ENCODE data around the gene TMEM120B. TPM values are rescaled to one million over a fixed set of nuclear protein-coding genes. Genes with fewer than 3 reads are reported as not detected.

The TMEM120B gene
- total RNA-seq, 2 experiments from 2014 or later, result 12.4 to 21.5 TPM

DNA sequence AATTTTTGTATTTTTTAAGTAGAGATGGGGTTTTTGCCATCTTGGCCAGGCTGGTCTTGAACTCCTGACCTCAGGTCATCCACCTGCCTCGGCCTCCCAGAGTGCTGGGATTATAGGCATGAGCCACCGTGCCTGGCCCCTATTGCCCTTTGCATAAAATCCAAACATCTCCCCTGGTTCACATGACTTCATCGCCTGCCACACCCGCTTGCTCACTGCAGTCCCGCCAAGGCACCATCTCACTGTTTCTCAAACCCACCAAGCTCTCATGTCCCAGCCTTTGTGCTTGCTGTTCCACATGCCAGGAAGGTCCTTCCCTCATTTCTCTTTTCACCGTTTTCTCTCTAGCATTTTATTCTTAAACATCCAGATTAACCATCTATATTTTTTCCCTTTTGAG lies 71.2 kb downstream of the TMEM120B start:
- DNase-seq (ENCODE audit: low spot score), result no peak
- BruUV-seq (replicated peaks), result no TSS peak
- no peaks in the 10 kb centered on the region for H3K79me2 ChIP-seq (ENCODE audit: insufficient read depth, low read depth, low read length)
- no peaks in the 10 kb centered on the region for H3K9me3 ChIP-seq (ENCODE audit: low read length)
- H2AFZ ChIP-seq (ENCODE audit: low read length), result no peak overlapping the region
- POLR2A ChIA-PET, result interaction anchor here (1.2 kb wide), 1 partner anchor 9 kb away, joined by 3 read pairs; no protein-coding TSS in a partner anchor
- no peak overlapping the region for H3K4me3 ChIP-seq (ENCODE audit: low read depth, low read length, poor library complexity, severe bottlenecking)
- CTCF ChIA-PET (ENCODE audit: unreplicated experiment), result no interaction called here
- H3K4me1 ChIP-seq (ENCODE audit: insufficient read depth, low read length, poor library complexity, severe bottlenecking), result peaks cover 46% of the 10 kb centered on the region
- H3K36me3 ChIP-seq (ENCODE audit: insufficient read depth, low read length), result peaks cover 14% of the 10 kb centered on the region; the same call in 1 of the 2 replicates
- no peaks in the 10 kb centered on the region for H4K20me1 ChIP-seq (ENCODE audit: insufficient read depth, low read length)
- H3K9me2 ChIP-seq (ENCODE audit: insufficient read depth, low read length), result no peaks in the 10 kb centered on the region
- TF ChIP-seq EZH2phosphoT487 (IDR thresholded peaks at IDR 0.05; ENCODE audit: borderline replicate concordance, low read depth, low read length), result no peak
- TF ChIP-seq, protein P1, sequence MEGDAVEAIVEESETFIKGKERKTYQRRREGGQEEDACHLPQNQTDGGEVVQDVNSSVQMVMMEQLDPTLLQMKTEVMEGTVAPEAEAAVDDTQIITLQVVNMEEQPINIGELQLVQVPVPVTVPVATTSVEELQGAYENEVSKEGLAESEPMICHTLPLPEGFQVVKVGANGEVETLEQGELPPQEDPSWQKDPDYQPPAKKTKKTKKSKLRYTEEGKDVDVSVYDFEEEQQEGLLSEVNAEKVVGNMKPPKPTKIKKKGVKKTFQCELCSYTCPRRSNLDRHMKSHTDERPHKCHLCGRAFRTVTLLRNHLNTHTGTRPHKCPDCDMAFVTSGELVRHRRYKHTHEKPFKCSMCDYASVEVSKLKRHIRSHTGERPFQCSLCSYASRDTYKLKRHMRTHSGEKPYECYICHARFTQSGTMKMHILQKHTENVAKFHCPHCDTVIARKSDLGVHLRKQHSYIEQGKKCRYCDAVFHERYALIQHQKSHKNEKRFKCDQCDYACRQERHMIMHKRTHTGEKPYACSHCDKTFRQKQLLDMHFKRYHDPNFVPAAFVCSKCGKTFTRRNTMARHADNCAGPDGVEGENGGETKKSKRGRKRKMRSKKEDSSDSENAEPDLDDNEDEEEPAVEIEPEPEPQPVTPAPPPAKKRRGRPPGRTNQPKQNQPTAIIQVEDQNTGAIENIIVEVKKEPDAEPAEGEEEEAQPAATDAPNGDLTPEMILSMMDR (conservative IDR thresholded peaks at IDR 0.05; ENCODE audit: low read length), result no peak
- H3K27ac ChIP-seq (ENCODE audit: low read depth, low read length, poor library complexity, severe bottlenecking), result no peak overlapping the region
- no peak overlapping the region for H3K4me2 ChIP-seq (ENCODE audit: low read length)
- intact Hi-C loops (cut with micrococcal nuclease; ENCODE audit: unreplicated experiment), result no loop called here

DNA sequence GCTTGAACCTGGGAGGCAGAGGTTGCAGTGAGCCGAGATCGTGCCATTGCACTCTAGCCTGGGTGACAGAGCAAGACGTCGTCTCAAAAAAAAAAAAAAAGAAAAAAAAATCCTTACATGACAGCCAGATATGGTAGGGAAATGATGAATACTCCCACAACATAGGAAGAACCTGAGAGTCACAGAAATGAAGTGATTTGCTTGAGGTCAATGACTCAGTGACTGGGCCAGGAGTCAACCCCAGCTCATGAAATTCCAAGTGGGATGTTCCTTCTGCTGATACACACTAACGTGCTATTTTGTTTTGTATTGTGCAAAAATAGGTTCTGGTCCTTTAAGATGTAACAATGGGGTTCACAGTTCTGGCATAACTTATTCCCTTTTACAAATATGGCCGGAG lies 71.9 kb downstream of the TMEM120B start:
- Histone ChIP-seq H2AFZ (ENCODE audit: low read length) (no peak overlapping the region), H3K4me1 (ENCODE audit: insufficient read depth, low read length, poor library complexity, severe bottlenecking) (peaks cover 52% of the 10 kb centered on the region), H3K27ac (ENCODE audit: low read depth, low read length, poor library complexity, severe bottlenecking) (no peak overlapping the region), H3K4me2 (ENCODE audit: low read length) (no peak overlapping the region), H3K4me3 (ENCODE audit: low read depth, low read length, poor library complexity, severe bottlenecking) (no peak overlapping the region), H3K9me3 (ENCODE audit: low read length) (no peaks in the 10 kb centered on the region), H3K79me2 (ENCODE audit: insufficient read depth, low read depth, low read length) (no peaks in the 10 kb centered on the region), H3K36me3 (ENCODE audit: insufficient read depth, low read length) (peaks cover 10% of the 10 kb centered on the region; the same call in 1 of the 2 replicates), H4K20me1 (ENCODE audit: insufficient read depth, low read length) (no peaks in the 10 kb centered on the region), H3K9me2 (ENCODE audit: insufficient read depth, low read length) (no peaks in the 10 kb centered on the region)
- DNase-seq (ENCODE audit: low spot score), result no peak
- TF ChIP-seq EZH2phosphoT487 (IDR thresholded peaks at IDR 0.05; ENCODE audit: borderline replicate concordance, low read depth, low read length), result no peak
- TF ChIP-seq, protein P1 (conservative IDR thresholded peaks at IDR 0.05; ENCODE audit: low read length), result no peak
- intact Hi-C loops (cut with micrococcal nuclease; ENCODE audit: unreplicated experiment), result no loop called here
- POLR2A ChIA-PET, result interaction anchor here (1.2 kb wide), 1 partner anchor 8 kb away, joined by 3 read pairs; no protein-coding TSS in a partner anchor
- no TSS peak for BruUV-seq (replicated peaks)
- CTCF ChIA-PET (ENCODE audit: unreplicated experiment), result interaction anchor here (0.6 kb wide), 1 partner anchor 150 kb away, joined by 3 read pairs; no protein-coding TSS in a partner anchor

DNA sequence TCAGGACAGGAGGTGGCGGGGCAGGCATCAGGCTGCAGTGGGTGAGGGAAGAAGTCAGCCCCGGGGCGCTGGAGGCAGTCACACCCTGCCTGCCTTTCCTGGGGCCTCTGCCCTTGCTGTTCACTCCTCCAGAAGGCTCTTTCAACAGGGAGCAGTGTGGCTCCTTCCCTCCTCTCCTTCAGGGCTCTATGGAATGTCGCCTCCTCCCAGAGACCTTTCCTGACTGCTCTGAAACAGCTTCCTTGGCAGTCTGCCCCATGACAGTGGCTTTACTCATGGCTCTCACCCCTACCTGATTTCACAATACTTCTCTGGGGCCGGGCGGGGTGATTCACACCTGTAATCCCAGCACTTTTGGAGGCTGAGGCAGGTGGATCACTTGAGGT lies 73.9 kb downstream of the TMEM120B start:
- Histone ChIP-seq H3K9me3 (ENCODE audit: low read length) (no peaks in the 10 kb centered on the region), H3K4me1 (ENCODE audit: insufficient read depth, low read length, poor library complexity, severe bottlenecking) (peaks cover 64% of the 10 kb centered on the region), H3K4me3 (ENCODE audit: low read depth, low read length, poor library complexity, severe bottlenecking) (no peak overlapping the region), H3K9me2 (ENCODE audit: insufficient read depth, low read length) (no peaks in the 10 kb centered on the region), H2AFZ (ENCODE audit: low read length) (no peak overlapping the region), H4K20me1 (ENCODE audit: insufficient read depth, low read length) (no peaks in the 10 kb centered on the region), H3K36me3 (ENCODE audit: insufficient read depth, low read length) (no peaks in the 10 kb centered on the region), H3K4me2 (ENCODE audit: low read length) (no peak overlapping the region), H3K79me2 (ENCODE audit: insufficient read depth, low read depth, low read length) (no peaks in the 10 kb centered on the region), H3K27ac (ENCODE audit: low read depth, low read length, poor library complexity, severe bottlenecking) (no peak overlapping the region)
- ChIA-PET CTCF (ENCODE audit: unreplicated experiment) (interaction anchor here (0.6 kb wide), 1 partner anchor 9 kb away, joined by 5 read pairs; no protein-coding TSS in a partner anchor), POLR2A (no interaction called here)
- no peak for TF ChIP-seq EZH2phosphoT487 (IDR thresholded peaks at IDR 0.05; ENCODE audit: borderline replicate concordance, low read depth, low read length)
- TF ChIP-seq, protein P1 (conservative IDR thresholded peaks at IDR 0.05; ENCODE audit: low read length), result no peak
- DNase-seq (ENCODE audit: low spot score), result no peak
- BruUV-seq (replicated peaks), result no TSS peak
- intact Hi-C loops (cut with micrococcal nuclease; ENCODE audit: unreplicated experiment), result no loop called here

All from OCI-LY7 (cell line).